ENCODE data around the gene CEACAM5. TPM values are rescaled to one million over a fixed set of nuclear protein-coding genes. Genes with fewer than 3 reads are reported as not detected.

Gene CEACAM5
- total and polyA plus RNA-seq, 2 of the 4 experiments (the other 2 are of a cell fraction), result not detected

DNA sequence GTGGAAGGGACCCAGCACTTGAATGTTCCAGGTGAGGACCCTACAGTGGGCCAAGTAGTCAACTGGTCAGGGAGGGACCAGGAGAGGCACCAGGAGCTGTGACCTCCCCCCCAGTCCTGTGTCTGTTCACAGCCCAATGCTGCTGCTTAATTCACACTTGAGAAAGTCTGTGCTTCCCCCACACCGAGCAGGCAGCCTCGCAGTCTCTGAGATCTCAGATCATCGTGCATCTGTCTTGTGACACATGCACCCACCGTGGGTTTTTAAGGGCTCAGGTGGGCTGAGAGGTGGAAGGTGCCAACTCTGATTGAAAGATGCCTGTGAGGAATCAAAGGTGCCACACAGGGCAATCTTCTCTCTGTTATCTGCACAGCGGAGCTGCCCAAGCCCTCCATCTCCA lies 6.2 kb downstream of the CEACAM5 start:
- Histone ChIP-seq H3K9me1 (ENCODE audit: insufficient read depth, low read length) (no peaks in the 10 kb centered on the region), H3K4ac (ENCODE audit: low read depth, low read length) (no peak overlapping the region), H4K8ac (ENCODE audit: low read depth in 2 of 2, low read length in 2 of 2) (no peak overlapping the region), H2BK20ac (ENCODE audit: low read depth, low read length) (no peak overlapping the region), H3K4me1 (ENCODE audit: control insufficient read depth, insufficient read depth, low read length) (no peaks in the 10 kb centered on the region), H3K56ac (ENCODE audit: extremely low read depth, insufficient read depth, low read length) (no peak overlapping the region), H2BK15ac (ENCODE audit: low read depth, low read length) (no peak overlapping the region), H3K27ac (ENCODE audit: insufficient read depth, low read length) (no peak overlapping the region), H2BK120ac (ENCODE audit: low read depth, low read length) (no peak overlapping the region), H3K18ac (ENCODE audit: low read depth, low read length) (no peak overlapping the region), H3K4me3 (ENCODE audit: insufficient read depth, low read depth, low read length) (no peak overlapping the region), H4K91ac (ENCODE audit: insufficient read depth, low read depth, low read length) (no peak overlapping the region), H4K20me1 (ENCODE audit: insufficient read depth, low read length) (no peaks in the 10 kb centered on the region), H3K36me3 (ENCODE audit: control insufficient read depth, insufficient read depth, low read length) (no peaks in the 10 kb centered on the region), H2AK9ac (replicated peaks; ENCODE audit: low read depth, low read length, poor library complexity) (no peak overlapping the region), H3K79me1 (ENCODE audit: low read depth in 1 of 2, low read length in 2 of 2) (no peaks in the 10 kb centered on the region), H3K9ac (ENCODE audit: low read depth, low read length) (no peak overlapping the region), H3K14ac (replicated peaks; ENCODE audit: low read depth, low read length) (no peak overlapping the region), H4K5ac (ENCODE audit: low read depth, low read length) (no peak overlapping the region), H3K23ac (ENCODE audit: low read depth, low read length) (no peak overlapping the region), H3K9me3 (ENCODE audit: control insufficient read depth, insufficient read depth, low read length) (no peaks in the 10 kb centered on the region), H2AFZ (replicated peaks; ENCODE audit: low read length, poor library complexity) (no peak overlapping the region), H3K27me3 (ENCODE audit: control insufficient read depth, insufficient read depth, low read length) (peaks cover 2% of the 10 kb centered on the region; the same call in 1 of the 2 replicates), H3K4me2 (ENCODE audit: low read depth, low read length) (no peak overlapping the region), H2BK5ac (ENCODE audit: low read depth, low read length, poor library complexity, severe bottlenecking) (no peak overlapping the region), H2AK5ac (ENCODE audit: low read depth, low read length) (no peak overlapping the region)
- dilution Hi-C loops (cut with HindIII; ENCODE audit: low sequenced_read_pairs, unreplicated experiment), result no loop called here
- no peak for DNase-seq
- ChIA-PET CTCF (no interaction called here), POLR2A (ENCODE audit: unreplicated experiment) (no interaction called here)
- in situ Hi-C loops (cut with MboI; ENCODE audit: low sequenced_read_pairs), result no loop called here
- WGBS, 2 experiments (ENCODE audit: extremely low coverage in 2 of 2, insufficient read length in 1 of 2), result no CpG with 5 or more reads among the region's 5 CpGs
- intact Hi-C loops (cut with micrococcal nuclease), result no loop called here
- BruUV-seq (replicated peaks), result no TSS peak
- TF ChIP-seq, protein P1, sequence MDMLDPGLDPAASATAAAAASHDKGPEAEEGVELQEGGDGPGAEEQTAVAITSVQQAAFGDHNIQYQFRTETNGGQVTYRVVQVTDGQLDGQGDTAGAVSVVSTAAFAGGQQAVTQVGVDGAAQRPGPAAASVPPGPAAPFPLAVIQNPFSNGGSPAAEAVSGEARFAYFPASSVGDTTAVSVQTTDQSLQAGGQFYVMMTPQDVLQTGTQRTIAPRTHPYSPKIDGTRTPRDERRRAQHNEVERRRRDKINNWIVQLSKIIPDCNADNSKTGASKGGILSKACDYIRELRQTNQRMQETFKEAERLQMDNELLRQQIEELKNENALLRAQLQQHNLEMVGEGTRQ (IDR thresholded peaks at IDR 0.05; ENCODE audit: low read depth, low read length), result no peak
- TF ChIP-seq SMC3 (IDR thresholded peaks at IDR 0.05; ENCODE audit: low read depth, low read length) (no peak), RAD21 (IDR thresholded peaks at IDR 0.05; ENCODE audit: low read length) (no peak), RFX5 (IDR thresholded peaks at IDR 0.05; ENCODE audit: low read depth, low read length) (no peak), NFE2L2 (IDR thresholded peaks at IDR 0.05; ENCODE audit: low read depth, low read length) (no peak), CEBPB (IDR thresholded peaks at IDR 0.05; ENCODE audit: low read depth, low read length) (no peak), FOS (IDR thresholded peaks at IDR 0.05; ENCODE audit: low read depth, low read length) (no peak), MXI1 (IDR thresholded peaks at IDR 0.05; ENCODE audit: borderline replicate concordance, low read depth, low read length) (no peak), POLR2A (IDR thresholded peaks at IDR 0.05; ENCODE audit: low read depth, low read length) (no peak), MAZ (IDR thresholded peaks at IDR 0.05; ENCODE audit: borderline replicate concordance, low read depth, low read length) (no peak), MAFK (IDR thresholded peaks at IDR 0.05; ENCODE audit: low read depth, low read length) (no peak), RCOR1 (IDR thresholded peaks at IDR 0.05; ENCODE audit: insufficient replicate concordance, low read length) (no peak), BHLHE40 (IDR thresholded peaks at IDR 0.05; ENCODE audit: low read depth, low read length) (no peak)
- TF ChIP-seq, protein P2, sequence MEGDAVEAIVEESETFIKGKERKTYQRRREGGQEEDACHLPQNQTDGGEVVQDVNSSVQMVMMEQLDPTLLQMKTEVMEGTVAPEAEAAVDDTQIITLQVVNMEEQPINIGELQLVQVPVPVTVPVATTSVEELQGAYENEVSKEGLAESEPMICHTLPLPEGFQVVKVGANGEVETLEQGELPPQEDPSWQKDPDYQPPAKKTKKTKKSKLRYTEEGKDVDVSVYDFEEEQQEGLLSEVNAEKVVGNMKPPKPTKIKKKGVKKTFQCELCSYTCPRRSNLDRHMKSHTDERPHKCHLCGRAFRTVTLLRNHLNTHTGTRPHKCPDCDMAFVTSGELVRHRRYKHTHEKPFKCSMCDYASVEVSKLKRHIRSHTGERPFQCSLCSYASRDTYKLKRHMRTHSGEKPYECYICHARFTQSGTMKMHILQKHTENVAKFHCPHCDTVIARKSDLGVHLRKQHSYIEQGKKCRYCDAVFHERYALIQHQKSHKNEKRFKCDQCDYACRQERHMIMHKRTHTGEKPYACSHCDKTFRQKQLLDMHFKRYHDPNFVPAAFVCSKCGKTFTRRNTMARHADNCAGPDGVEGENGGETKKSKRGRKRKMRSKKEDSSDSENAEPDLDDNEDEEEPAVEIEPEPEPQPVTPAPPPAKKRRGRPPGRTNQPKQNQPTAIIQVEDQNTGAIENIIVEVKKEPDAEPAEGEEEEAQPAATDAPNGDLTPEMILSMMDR (conservative IDR thresholded peaks at IDR 0.05; ENCODE audit: low read depth, low read length), result no peak
- TF ChIP-seq, protein P3, sequence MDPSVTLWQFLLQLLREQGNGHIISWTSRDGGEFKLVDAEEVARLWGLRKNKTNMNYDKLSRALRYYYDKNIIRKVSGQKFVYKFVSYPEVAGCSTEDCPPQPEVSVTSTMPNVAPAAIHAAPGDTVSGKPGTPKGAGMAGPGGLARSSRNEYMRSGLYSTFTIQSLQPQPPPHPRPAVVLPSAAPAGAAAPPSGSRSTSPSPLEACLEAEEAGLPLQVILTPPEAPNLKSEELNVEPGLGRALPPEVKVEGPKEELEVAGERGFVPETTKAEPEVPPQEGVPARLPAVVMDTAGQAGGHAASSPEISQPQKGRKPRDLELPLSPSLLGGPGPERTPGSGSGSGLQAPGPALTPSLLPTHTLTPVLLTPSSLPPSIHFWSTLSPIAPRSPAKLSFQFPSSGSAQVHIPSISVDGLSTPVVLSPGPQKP (IDR thresholded peaks at IDR 0.05; ENCODE audit: borderline replicate concordance, low read depth, low read length), result no peak
- no peak for ATAC-seq (ENCODE audit: low read depth)

All from IMR-90 (cell line).